Esophagus muscularis mucosa (tissue), 4 donors: ENCODE data around the gene TXK. TPM values are rescaled to one million over a fixed set of nuclear protein-coding genes. Genes with fewer than 3 reads are reported as not detected.

Experiments
- DNase-seq: peaks from one replicate; pipeline ENCODE4 v3.0.0-alpha.2; 2017; ENCODE audit errors: extremely low spot score
- H3K27ac ChIP-seq, 4 donors: fragments of 200-600 bp; sonication (generic); replicated peaks in 1 of 4; 1 replicate in 3 of 4; 2 replicates in 1 of 4; pipeline ENCODE4 v1.5.1; 2016 to 2019; ENCODE audit warnings: mild to moderate bottlenecking in 1 of 4
- H3K27me3 ChIP-seq, 4 donors: fragments of 200-600 bp; sonication (generic); one replicate each; pipeline versions ENCODE4 v1.5.1 to v1.6.0; 2016 to 2019
- H3K36me3 ChIP-seq, 4 donors: fragments of 200-600 bp; sonication (generic); one replicate each; pipeline ENCODE4 v1.5.1; 2016 to 2019
- H3K4me1 ChIP-seq, 4 donors: fragments of 200-600 bp; sonication (generic); one replicate each; pipeline ENCODE4 v1.5.1; 2016 to 2019
- H3K4me3 ChIP-seq, 4 donors: fragments of 200-600 bp; sonication (generic); 1 replicate in 2 of 4; 2 replicates in 2 of 4; pipeline ENCODE4 v1.5.1; 2016 to 2019; ENCODE audit warnings: mild to moderate bottlenecking in 4 of 4, moderate library complexity in 1 of 4
- H3K9me3 ChIP-seq, 4 donors: fragments of 200-600 bp; sonication (generic); 1 replicate in 3 of 4; 2 replicates in 1 of 4; pipeline ENCODE4 v1.5.1; 2016 to 2019
- EP300 ChIP-seq: sonication (generic); formaldehyde crosslinking; IDR thresholded peaks from one replicate; pipeline ENCODE4 v1.6.1; 2017; ENCODE audit warnings: antibody characterized with exemption
- POLR2A ChIP-seq: fragments of 450-650 bp; IDR thresholded peaks from one replicate; pipeline ENCODE4 v1.6.1; 2017; ENCODE audit warnings: antibody characterized with exemption, moderate library complexity, mild to moderate bottlenecking, low read depth
- POLR2AphosphoS5 ChIP-seq, 2 donors: sonication (generic); formaldehyde crosslinking; IDR thresholded peaks; one replicate each; pipeline ENCODE4 v1.6.1; 2017; ENCODE audit warnings: antibody characterized with exemption in 2 of 2
- WGBS: methylation state at CpG from one replicate; pipeline ENCODE4 v1.1.5; 2018; 5-methylcytosine and 5-hydroxymethylcytosine counted together
- intact Hi-C: fragments of 100-400 bp; cut with DNase I; formaldehyde crosslinking; loops from one replicate; pipeline ENCODE4 v1.15.1; 2023
- total RNA-seq, 4 donors: library from RNA; depleted of rRNA; stranded (reverse); fragments of >200 nt; gene quantifications; one replicate each; pipeline versions ENCODE4 v1.1.0 to v1.2.1, GENCODE V29; 2016
- TF ChIP-seq, protein P1 (sequence below), 3 experiments: fragments of 200-600 bp in 2 of 3; fragments of 450-650 bp in 1 of 3; sonication (generic) in 2 of 3; IDR thresholded peaks; one replicate each; pipeline ENCODE4 v1.5.1; 2017 to 2019; ENCODE audit warnings: antibody characterized with exemption in 3 of 3, mild to moderate bottlenecking in 2 of 3, moderate library complexity in 1 of 3

Gene TXK
- total RNA-seq, 4 donors from 2014 or later: 0.92 to 2.1 (median 1.1) TPM

DNA sequence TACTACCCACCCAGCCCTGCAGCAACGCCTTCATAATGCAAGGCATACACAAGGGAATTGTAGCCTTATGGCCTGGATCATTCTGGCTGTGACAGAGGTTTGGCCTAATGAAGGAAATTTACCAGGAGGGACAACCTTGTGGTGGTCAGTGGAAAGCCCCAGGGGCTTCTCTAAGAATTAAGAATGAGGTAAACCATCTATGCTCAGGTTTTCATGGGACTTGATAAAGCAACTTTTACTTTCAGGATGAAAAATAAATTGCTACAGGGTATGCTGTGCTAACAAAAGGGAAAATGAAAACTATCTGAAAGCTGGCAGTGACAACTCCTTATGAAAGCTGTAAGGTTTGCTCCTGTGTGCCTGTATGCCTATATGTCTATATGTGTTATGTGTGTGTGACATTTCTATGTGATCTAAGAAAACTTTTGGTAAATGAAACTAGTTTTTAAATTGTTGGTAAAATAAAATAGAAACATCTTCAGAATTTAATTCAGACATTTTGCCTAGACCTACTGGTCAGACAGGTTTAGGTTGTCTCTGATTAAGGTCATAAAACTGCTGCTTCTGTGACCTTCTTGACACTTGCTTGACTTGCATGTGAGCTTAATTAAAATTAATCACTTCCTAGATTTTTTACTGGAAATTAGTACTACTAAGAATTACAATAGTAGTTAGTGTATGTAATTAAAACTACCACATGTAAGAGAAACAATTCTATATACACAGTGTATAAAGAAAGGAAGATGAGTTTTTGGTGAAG is 19.9 kb upstream of the TXK start:
- TF ChIP-seq, protein P1, sequence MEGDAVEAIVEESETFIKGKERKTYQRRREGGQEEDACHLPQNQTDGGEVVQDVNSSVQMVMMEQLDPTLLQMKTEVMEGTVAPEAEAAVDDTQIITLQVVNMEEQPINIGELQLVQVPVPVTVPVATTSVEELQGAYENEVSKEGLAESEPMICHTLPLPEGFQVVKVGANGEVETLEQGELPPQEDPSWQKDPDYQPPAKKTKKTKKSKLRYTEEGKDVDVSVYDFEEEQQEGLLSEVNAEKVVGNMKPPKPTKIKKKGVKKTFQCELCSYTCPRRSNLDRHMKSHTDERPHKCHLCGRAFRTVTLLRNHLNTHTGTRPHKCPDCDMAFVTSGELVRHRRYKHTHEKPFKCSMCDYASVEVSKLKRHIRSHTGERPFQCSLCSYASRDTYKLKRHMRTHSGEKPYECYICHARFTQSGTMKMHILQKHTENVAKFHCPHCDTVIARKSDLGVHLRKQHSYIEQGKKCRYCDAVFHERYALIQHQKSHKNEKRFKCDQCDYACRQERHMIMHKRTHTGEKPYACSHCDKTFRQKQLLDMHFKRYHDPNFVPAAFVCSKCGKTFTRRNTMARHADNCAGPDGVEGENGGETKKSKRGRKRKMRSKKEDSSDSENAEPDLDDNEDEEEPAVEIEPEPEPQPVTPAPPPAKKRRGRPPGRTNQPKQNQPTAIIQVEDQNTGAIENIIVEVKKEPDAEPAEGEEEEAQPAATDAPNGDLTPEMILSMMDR (IDR thresholded peaks at IDR 0.05): no peak
- no peak for TF ChIP-seq POLR2A
- TF ChIP-seq POLR2AphosphoS5 (IDR thresholded peaks at IDR 0.05): no peak
- no peak for TF ChIP-seq EP300
- no peak for DNase-seq
- 82% methylated on average over 1 of the region's 1 CpG for WGBS

DNA sequence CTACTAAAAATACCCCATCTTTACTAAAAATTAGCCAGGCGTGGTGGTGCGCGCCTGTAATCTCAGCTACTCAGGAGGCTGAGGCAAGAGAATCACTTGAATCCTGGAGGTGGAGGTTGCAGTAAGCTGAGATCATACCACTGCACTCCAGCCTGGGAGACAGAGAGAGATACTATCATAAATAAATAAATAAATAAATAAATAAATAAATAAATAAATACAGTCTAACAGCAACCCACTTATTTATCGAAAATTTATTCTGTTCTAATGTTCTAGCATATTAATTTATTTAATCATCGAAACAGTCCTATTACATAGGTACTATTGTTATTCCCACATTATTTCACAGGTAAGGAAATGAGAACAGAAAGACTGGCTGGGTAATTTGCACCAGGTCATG is 18.2 kb upstream of the TXK start:
- intact Hi-C loops: no loop called here
- DNase-seq: no peak
- TF ChIP-seq, protein P1 (IDR thresholded peaks at IDR 0.05): no peak
- no peak for TF ChIP-seq POLR2AphosphoS5 (IDR thresholded peaks at IDR 0.05)
- TF ChIP-seq EP300: no peak
- no peak for TF ChIP-seq POLR2A
- Histone ChIP-seq H3K27me3 (no peaks in the 10 kb centered on the region), H3K27ac (no peak overlapping the region), H3K4me1 (peaks cover 0 to 4% (median 0%) of the 10 kb centered on the region in 4 donors), H3K4me3 (no peak overlapping the region), H3K36me3 (peaks cover 0 to 25% (median 15%) of the 10 kb centered on the region in 4 donors), H3K9me3 (peaks cover 0 to 18% (median 15%) of the 10 kb centered on the region in 4 donors)
- WGBS: 98% methylated on average over 5 of the region's 5 CpGs

More for the DNA sequence above, 19.9 kb upstream of the TXK start:
- Histone ChIP-seq H3K9me3 (peaks cover 0 to 18% (median 15%) of the 10 kb centered on the region in 4 donors), H3K4me1 (peaks cover 0 to 4% (median 0%) of the 10 kb centered on the region in 4 donors), H3K4me3 (no peak overlapping the region), H3K36me3 (peaks cover 0 to 20% (median 15%) of the 10 kb centered on the region in 4 donors), H3K27ac (no peak overlapping the region), H3K27me3 (no peaks in the 10 kb centered on the region)
- intact Hi-C loops: no loop called here

DNA sequence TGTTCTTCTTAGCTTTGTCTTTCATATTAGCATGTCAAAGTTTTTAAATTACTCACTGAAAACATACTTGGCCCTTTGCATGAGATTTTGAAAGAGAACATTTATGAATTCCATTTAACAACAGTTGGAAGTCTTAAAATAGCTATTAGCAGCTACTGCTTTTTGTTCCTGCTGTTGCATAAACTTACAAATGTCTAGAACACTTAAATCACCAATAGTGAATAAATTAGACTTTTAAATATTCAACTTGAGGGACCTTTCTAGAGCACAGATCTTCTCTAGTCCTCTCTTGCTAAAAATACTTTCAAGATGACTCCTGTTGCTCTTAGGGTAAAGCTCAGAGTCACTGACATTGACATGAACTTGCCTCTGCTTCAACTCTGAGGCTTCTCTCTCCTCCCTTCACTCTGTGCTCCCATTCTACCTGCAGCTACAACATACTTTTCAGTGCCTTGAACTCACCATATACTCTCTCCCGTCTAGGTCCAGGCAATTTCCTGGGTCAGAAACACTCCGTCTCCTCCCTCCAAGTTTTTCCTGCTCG is 15.8 kb upstream of the TXK start:
- no peak overlapping the region for H3K4me3 ChIP-seq
- no peak for DNase-seq
- WGBS: 86% methylated on average over 3 of the region's 3 CpGs
- peaks cover 0 to 12% (median under 1%) of the 10 kb centered on the region in 4 donors for H3K36me3 ChIP-seq
- H3K4me1 ChIP-seq: peaks cover 0 to 4% (median 0%) of the 10 kb centered on the region in 4 donors
- no peak overlapping the region for H3K27ac ChIP-seq
- H3K9me3 ChIP-seq: peaks cover 0 to 12% (median 9%) of the 10 kb centered on the region in 4 donors
- intact Hi-C loops: no loop called here
- TF ChIP-seq POLR2A (no peak), EP300 (no peak), POLR2AphosphoS5 (IDR thresholded peaks at IDR 0.05) (no peak)
- TF ChIP-seq, protein P1 (IDR thresholded peaks at IDR 0.05): no peak
- no peaks in the 10 kb centered on the region for H3K27me3 ChIP-seq

DNA sequence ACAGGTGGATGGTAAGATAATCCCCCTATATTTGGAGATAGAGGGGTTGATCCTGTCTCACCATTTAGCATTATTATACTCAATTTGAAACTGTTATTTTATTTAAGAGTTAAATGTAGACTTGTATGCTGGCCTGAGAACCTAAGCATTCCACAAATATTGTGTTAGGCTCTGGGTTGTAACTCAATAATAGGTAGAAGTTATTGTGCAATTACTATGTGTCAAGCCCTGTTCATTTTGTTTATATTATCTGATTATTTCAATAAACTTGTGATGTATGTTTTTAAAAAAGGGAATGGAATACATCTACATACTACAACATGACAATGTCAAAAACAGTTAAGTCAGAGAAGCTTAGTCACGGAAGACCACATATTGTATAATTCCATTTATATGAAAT is 13.6 kb upstream of the TXK start:
- TF ChIP-seq POLR2AphosphoS5 (IDR thresholded peaks at IDR 0.05) (no peak), POLR2A (no peak), EP300 (no peak)
- intact Hi-C loops: no loop called here
- Histone ChIP-seq H3K9me3 (no peaks in the 10 kb centered on the region), H3K4me1 (peaks cover 0 to 4% (median 0%) of the 10 kb centered on the region in 4 donors), H3K27me3 (no peaks in the 10 kb centered on the region), H3K4me3 (no peak overlapping the region), H3K36me3 (peaks cover 0 to 10% (median 0%) of the 10 kb centered on the region in 4 donors), H3K27ac (no peak overlapping the region)
- 88% methylated on average over 1 of the region's 1 CpG for WGBS
- no peak for DNase-seq

DNA sequence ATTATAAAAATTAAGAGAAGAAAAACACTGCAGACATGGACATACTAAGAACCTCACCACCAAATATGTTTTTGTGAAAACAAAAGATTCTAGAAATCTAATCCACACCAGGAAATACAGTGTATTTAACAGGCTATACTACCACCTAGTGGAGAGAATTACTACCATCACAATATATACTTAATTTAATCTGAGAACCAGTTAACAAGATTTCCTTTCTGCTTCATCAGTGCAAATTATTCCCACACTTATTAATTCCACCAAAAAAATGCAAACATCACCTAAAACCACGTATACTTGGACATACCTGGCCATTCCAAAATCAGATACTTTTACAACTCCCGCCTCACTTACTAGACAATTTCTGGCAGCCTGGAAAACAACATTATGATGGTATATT is 7.0 kb upstream of the TXK start:
- H3K27ac ChIP-seq: no peak overlapping the region
- no peak for DNase-seq
- H3K4me3 ChIP-seq: no peak overlapping the region
- 56% methylated on average over 2 of the region's 2 CpGs for WGBS
- intact Hi-C loops: no loop called here
- no peaks in the 10 kb centered on the region for H3K27me3 ChIP-seq
- H3K4me1 ChIP-seq: no peaks in the 10 kb centered on the region
- no peak for TF ChIP-seq POLR2AphosphoS5 (IDR thresholded peaks at IDR 0.05)
- TF ChIP-seq, protein P1 (IDR thresholded peaks at IDR 0.05): peak; percentile 46 to 63 (median 56)
- TF ChIP-seq POLR2A: no peak
- TF ChIP-seq EP300: no peak
- peaks cover 0 to 27% (median 3%) of the 10 kb centered on the region in 4 donors for H3K36me3 ChIP-seq
- H3K9me3 ChIP-seq: no peaks in the 10 kb centered on the region
